OCI-LY3 (cell line): ENCODE data around the gene AFF2.

Source experiments
- CTCF ChIP-seq: fragments of 200-600, 300-600 bp; sonication (generic); IDR thresholded peaks from 2 replicates; pipeline ENCODE4 v1.5.1; 2014; ENCODE audit warnings: antibody characterized with exemption, low read length, low read depth
- EZH2phosphoT487 ChIP-seq: fragments of 200-600 bp; shearing (Covaris generic); IDR thresholded peaks from 2 replicates; pipeline ENCODE4 v1.6.1; 2018; ENCODE audit warnings: antibody characterized with exemption, mixed run types, low read depth

GRCh38 chrX:148722966-148723365 is 222.5 kb downstream of the AFF2 start:
- TF ChIP-seq CTCF (no peak), EZH2phosphoT487 (no peak)
